K562 (cell line): Measurements from ENCODE around the gene CEMP1. TPM values are rescaled to one million over a fixed set of nuclear protein-coding genes. Genes with fewer than 3 reads are reported as not detected.
A peak's percentile ranks its signal among the peaks of the same experiment; 100 is the strongest.
"Not testable (repeated sequence)": the region's sequence is repeated elsewhere in the genome, so short reads cannot be mapped to it uniquely, and the experiment has no call there.

Experiments used
- ATAC-seq: fragments of 200-7000 bp; cut with Tn5 transposase; 3 replicates; pipeline ENCODE4 v1.9.1; 2020; ENCODE audit warnings: moderate library complexity
- BruUV-seq: library from RNA; stranded (reverse); fragments of 400-500 nt; replicated peaks from 2 replicates; lab custom pipeline; 2021; lab: Mats Ljungman, UMichigan
- CTCF ChIA-PET: fragments of 300-600 bp; formaldehyde crosslinking; extraction: SDS; loops from one replicate; lab custom pipeline; 2021; ENCODE audit warnings: low intra/inter-chr PET ratio; lab: Yijun Ruan, JAX
- POLR2A ChIA-PET: fragments of 300-600, 350-650 bp; sonication (Branson Sonifier 250); formaldehyde crosslinking; extraction: SDS; loops from one replicate; lab custom pipeline; 2021; ENCODE audit warnings: antibody characterized with exemption, inconsistent platforms; lab: Yijun Ruan, JAX
- DNase-seq, 4 experiments: peaks; one replicate each; pipeline versions ENCODE4 v3.0.0 to v3.0.0-alpha.2; 2011 to 2018; ENCODE audit warnings: low spot score in 3 of 4, mixed read lengths in 3 of 4; ENCODE audit errors: extremely low read depth in 1 of 4
- FAIRE-seq: peaks from 2 replicates; lab custom pipeline; 2011; peaks lifted over from hg19 to GRCh38; lab: Jason Lieb, UNC
- H2AFZ ChIP-seq: 2 replicates; pipeline ENCODE4 v1.6.0; 2011; ENCODE audit warnings: low read depth, low read length, control low read depth, inconsistent platforms
- H3K27ac ChIP-seq: fragments of 200-600 bp; 3 replicates; pipeline ENCODE4 v1.8.0; 2011; ENCODE audit warnings: low read depth, mild to moderate bottlenecking, control low read depth, inconsistent platforms, low read length, moderate library complexity, mixed read lengths; ENCODE audit errors: extremely low read depth
- H3K27me3 ChIP-seq, 2 experiments: fragments of 300-600 bp in 1 of 2; 2 replicates in 1 of 2; 3 replicates in 1 of 2; pipeline versions ENCODE4 v1.6.0 to v1.8.0; 2011; ENCODE audit warnings: inconsistent platforms in 2 of 2, low read length in 2 of 2, mild to moderate bottlenecking in 1 of 2, mixed read lengths in 1 of 2, moderate library complexity in 1 of 2; ENCODE audit not compliant: control insufficient read depth in 2 of 2, insufficient read depth in 2 of 2
- H3K36me3 ChIP-seq: fragments of 300-600 bp; 3 replicates; pipeline ENCODE4 v1.8.0; 2011; ENCODE audit warnings: mild to moderate bottlenecking, low read length, inconsistent platforms; ENCODE audit not compliant: control insufficient read depth, insufficient read depth
- H3K4me1 ChIP-seq, 2 experiments: fragments of 200-600 bp in 1 of 2; replicated peaks in 1 of 2; 2 replicates in 1 of 2; 3 replicates in 1 of 2; pipeline versions ENCODE4 v1.5.1 to v1.8.0; 2011; ENCODE audit warnings: inconsistent platforms in 2 of 2, low read length in 2 of 2, mild to moderate bottlenecking in 1 of 2, mixed read lengths in 1 of 2, moderate library complexity in 1 of 2; ENCODE audit not compliant: control insufficient read depth in 2 of 2, insufficient read depth in 2 of 2
- H3K4me2 ChIP-seq: 2 replicates; pipeline ENCODE4 v1.6.1; 2011; ENCODE audit warnings: low read length, control low read depth, inconsistent platforms, mixed read lengths; ENCODE audit not compliant: insufficient read depth
- H3K4me3 ChIP-seq: fragments of 200-600 bp; sonication (generic), shearing (Covaris generic); 2 replicates; pipeline ENCODE4 v1.5.1; 2016; ENCODE audit warnings: control low read depth, inconsistent platforms
- H3K79me2 ChIP-seq: fragments of 200-600 bp; 3 replicates; pipeline ENCODE4 v1.8.0; 2011; ENCODE audit warnings: low read length, inconsistent platforms; ENCODE audit not compliant: control insufficient read depth, insufficient read depth
- H3K9ac ChIP-seq, 2 experiments: 2 replicates each; pipeline versions ENCODE4 v1.6.0 to v1.6.1; 2011; ENCODE audit warnings: low read depth in 2 of 2, low read length in 2 of 2, control low read depth in 1 of 2, inconsistent platforms in 1 of 2, mild to moderate bottlenecking in 1 of 2, mixed read lengths in 1 of 2; ENCODE audit not compliant: insufficient read depth in 1 of 2
- H3K9me1 ChIP-seq: one replicate; pipeline ENCODE4 v1.6.0; 2011; ENCODE audit warnings: inconsistent platforms, mild to moderate bottlenecking, low read length, moderate library complexity; ENCODE audit not compliant: control insufficient read depth, insufficient read depth
- H3K9me3 ChIP-seq: replicated peaks from 2 replicates; pipeline ENCODE4 v1.5.1; 2011; ENCODE audit warnings: low read depth, low read length, inconsistent platforms; ENCODE audit not compliant: control insufficient read depth, insufficient read depth
- H4K20me1 ChIP-seq: replicated peaks from 2 replicates; pipeline ENCODE4 v1.6.1; 2011; ENCODE audit warnings: low read length, inconsistent platforms, mixed read lengths; ENCODE audit not compliant: control insufficient read depth, insufficient read depth
- WGBS: fragments of 100-300 bp; shearing (Covaris generic); methylation state at CpG from one replicate; pipeline ENCODE4 v1.1.6; 2016; ENCODE audit warnings: low coverage, mixed read lengths; ENCODE audit not compliant: insufficient coverage; ENCODE audit errors: missing lambda C conversion rate; 5-methylcytosine and 5-hydroxymethylcytosine counted together
- in situ Hi-C: fragments of 300-500 bp; cut with MboI; formaldehyde crosslinking; loops from 4 replicates; pipeline ENCODE4 v1.15.0; 2018; ENCODE audit warnings: inconsistent platforms, mixed read lengths
- intact Hi-C: fragments of 100-400 bp; cut with micrococcal nuclease; formaldehyde crosslinking; loops from 2 replicates; pipeline ENCODE4 v1.14.2; 2022
- polyA plus RNA-seq, 8 experiments: library from polyadenylated mRNA; depleted of rRNA in 4 of 8; stranded (reverse) in 5 of 8; unstranded in 3 of 8; fragments of >200 nt; fragmentation: Nextera tagmentation in 2 of 8; fragmentation: Illumina TruSeq in 1 of 8; extraction: Ambion mirVana in 2 of 8; extraction: Trizol in 1 of 8; gene quantifications; 2 replicates each; pipeline versions ENCODE4 v1.2.1 to v1.2.3, GENCODE V29; 2011 to 2014; ENCODE audit warnings: inconsistent platforms in 1 of 8, missing spikeins in 1 of 8
- total RNA-seq, 7 experiments: library from RNA; depleted of rRNA in 6 of 7; stranded (reverse); fragments of >200 nt in 6 of 7; fragmentation: Illumina TruSeq in 2 of 7; extraction: Trizol in 2 of 7; gene quantifications; 2 replicates each; pipeline versions ENCODE4 v1.2.1 to v1.2.3, GENCODE V29; 2011 to 2021; ENCODE audit warnings: low replicate concordance in 1 of 7

CEMP1 gene
- total and polyA plus RNA-seq, 9 of the 15 experiments (the other 6 are each of a cell fraction or from before 2014, with no cell fraction given): 0.05 to 0.45 TPM; not detected in 7

- ATAC-seq, CTCF ChIA-PET, H3K36me3 ChIP-seq, DNase-seq, FAIRE-seq, H3K79me2 ChIP-seq, intact Hi-C loops, H3K27ac ChIP-seq, H3K9me3 ChIP-seq, in situ Hi-C loops, H3K27me3 ChIP-seq, H3K4me1 ChIP-seq, H3K4me3 ChIP-seq, POLR2A ChIA-PET, H4K20me1 ChIP-seq, H3K9ac ChIP-seq, H3K9me1 ChIP-seq, BruUV-seq, H3K4me2 ChIP-seq, H2AFZ ChIP-seq: not testable (repeated sequence)
- WGBS: no CpG with 5 or more reads among the region's 12 CpGs
Observed at GRCh38 chr16:2578905-2579304, 47.7 kb upstream of the CEMP1 start.

- no CpG with 5 or more reads among the region's 26 CpGs for WGBS
- intact Hi-C loops, H3K4me3 ChIP-seq, CTCF ChIA-PET, H3K79me2 ChIP-seq, H3K27ac ChIP-seq, ATAC-seq, H3K36me3 ChIP-seq, H3K27me3 ChIP-seq, H4K20me1 ChIP-seq, BruUV-seq, H2AFZ ChIP-seq, in situ Hi-C loops, H3K4me1 ChIP-seq, FAIRE-seq, H3K9me1 ChIP-seq, DNase-seq, H3K4me2 ChIP-seq, H3K9ac ChIP-seq, H3K9me3 ChIP-seq, POLR2A ChIA-PET: not testable (repeated sequence)
Observed at GRCh38 chr16:2577044-2577443, 45.8 kb upstream of the CEMP1 start.

- H3K9me1 ChIP-seq, in situ Hi-C loops, H3K79me2 ChIP-seq, FAIRE-seq, intact Hi-C loops, H3K27ac ChIP-seq, BruUV-seq, H3K36me3 ChIP-seq, H4K20me1 ChIP-seq, H2AFZ ChIP-seq, H3K4me3 ChIP-seq, POLR2A ChIA-PET, ATAC-seq, CTCF ChIA-PET, DNase-seq, H3K9me3 ChIP-seq, H3K4me2 ChIP-seq, H3K4me1 ChIP-seq, H3K9ac ChIP-seq, H3K27me3 ChIP-seq: not testable (repeated sequence)
- 96% methylated on average over 5 of the region's 21 CpGs for WGBS
Observed at GRCh38 chr16:2575839-2576238, 44.6 kb upstream of the CEMP1 start.

- H3K27me3 ChIP-seq, intact Hi-C loops, POLR2A ChIA-PET, H3K9me3 ChIP-seq, in situ Hi-C loops, CTCF ChIA-PET, H3K4me2 ChIP-seq, ATAC-seq, H3K4me3 ChIP-seq, DNase-seq, H4K20me1 ChIP-seq, H3K79me2 ChIP-seq, H3K27ac ChIP-seq, H3K9ac ChIP-seq, H3K4me1 ChIP-seq, H3K9me1 ChIP-seq, H3K36me3 ChIP-seq, FAIRE-seq, H2AFZ ChIP-seq: not testable (repeated sequence)
- no CpG with 5 or more reads among the region's 6 CpGs for WGBS
- TSS peak; percentile 34 for BruUV-seq
Observed at GRCh38 chr16:2572704-2573103, 41.5 kb upstream of the CEMP1 start.
